AG04450 (cell line): ENCODE measurements around the gene GPR65. TPM values are rescaled to one million over a fixed set of nuclear protein-coding genes. Genes with fewer than 3 reads are reported as not detected.

Experiments used
- CTCF ChIA-PET: fragments of 300-600, 350-600 bp; formaldehyde crosslinking; extraction: SDS; loops from one replicate; lab custom pipeline; 2022; ENCODE audit warnings: antibody characterized with exemption, inconsistent platforms; lab: Charles Lee
- POLR2A ChIA-PET: fragments of 350-600 bp; formaldehyde crosslinking; extraction: SDS; loops from one replicate; lab custom pipeline; 2021; ENCODE audit warnings: antibody characterized with exemption, inconsistent platforms; lab: Yijun Ruan, JAX
- DNase-seq: peaks from one replicate; pipeline ENCODE4 v3.0.0-alpha.2; 2011; ENCODE audit warnings: low read depth, low spot score
- H3K27ac ChIP-seq: one replicate; pipeline ENCODE4 v1.5.1; 2012; ENCODE audit warnings: low read depth, low read length, control low read depth
- H3K27me3 ChIP-seq: one replicate; pipeline ENCODE4 v1.6.0; 2012; ENCODE audit warnings: low read length; ENCODE audit not compliant: control insufficient read depth, insufficient read depth
- H3K4me3 ChIP-seq: 2 replicates; pipeline ENCODE4 v1.5.1; 2011; ENCODE audit warnings: mild to moderate bottlenecking, low read depth, low read length, control low read depth
- H3K9me3 ChIP-seq: 2 replicates; pipeline ENCODE4 v1.5.1; 2012; ENCODE audit warnings: low read length; ENCODE audit not compliant: control insufficient read depth, insufficient read depth
- CTCF ChIP-seq: IDR thresholded peaks from 2 replicates; pipeline ENCODE4 v1.5.1; 2011; ENCODE audit warnings: low read depth, low read length, control low read depth, inconsistent platforms
- polyA plus RNA-seq: library from polyadenylated mRNA; depleted of rRNA; stranded (reverse); fragments of >200 nt; gene quantifications from 2 replicates; pipeline ENCODE4 v1.2.3, GENCODE V29; 2011

Gene GPR65
- polyA plus RNA-seq, 1 experiment: 0.04 TPM

GRCh38 chr14:88026890-88027289 is 22.0 kb downstream of the GPR65 start:
- no peaks in the 10 kb centered on the region for H3K9me3 ChIP-seq
- H3K27ac ChIP-seq: no peak overlapping the region
- ChIA-PET POLR2A (no interaction called here), CTCF (no interaction called here)
- no peaks in the 10 kb centered on the region for H3K27me3 ChIP-seq
- no peak for TF ChIP-seq CTCF
- no peak overlapping the region for H3K4me3 ChIP-seq
- no peak for DNase-seq

GRCh38 chr14:88029500-88029899 is 24.6 kb downstream of the GPR65 start:
- ChIA-PET POLR2A (no interaction called here), CTCF (no interaction called here)
- H3K27me3 ChIP-seq: no peaks in the 10 kb centered on the region
- no peak for DNase-seq
- H3K4me3 ChIP-seq: no peak overlapping the region
- H3K27ac ChIP-seq: no peak overlapping the region
- TF ChIP-seq CTCF: no peak
- H3K9me3 ChIP-seq: no peaks in the 10 kb centered on the region

GRCh38 chr14:88030079-88030478 is 25.1 kb downstream of the GPR65 start:
- CTCF ChIA-PET: interaction anchor here (0.9 kb wide), 1 partner anchor 16 kb away, joined by 3 read pairs; no protein-coding TSS in a partner anchor
- no peak overlapping the region for H3K27ac ChIP-seq
- DNase-seq: no peak
- no peaks in the 10 kb centered on the region for H3K9me3 ChIP-seq
- H3K4me3 ChIP-seq: no peak overlapping the region
- POLR2A ChIA-PET: no interaction called here
- TF ChIP-seq CTCF: no peak
- H3K27me3 ChIP-seq: no peaks in the 10 kb centered on the region

- no peaks in the 10 kb centered on the region for H3K27me3 ChIP-seq
- TF ChIP-seq CTCF: no peak
- no peaks in the 10 kb centered on the region for H3K9me3 ChIP-seq
- ChIA-PET POLR2A (no interaction called here), CTCF (interaction anchor here (0.9 kb wide), 1 partner anchor 17 kb away, joined by 3 read pairs; no protein-coding TSS in a partner anchor)
- H3K27ac ChIP-seq: no peak overlapping the region
- no peak for DNase-seq
- no peak overlapping the region for H3K4me3 ChIP-seq
These were observed 26.0 kb downstream of the GPR65 start for GRCh38 chr14:88030892-88031291.

- H3K27ac ChIP-seq: no peak overlapping the region
- no peak overlapping the region for H3K4me3 ChIP-seq
- no peaks in the 10 kb centered on the region for H3K27me3 ChIP-seq
- ChIA-PET CTCF (no interaction called here), POLR2A (no interaction called here)
- no peak for TF ChIP-seq CTCF
- no peak for DNase-seq
- no peaks in the 10 kb centered on the region for H3K9me3 ChIP-seq
These were observed 27.4 kb downstream of the GPR65 start for GRCh38 chr14:88032373-88032772.
